Measurements from ENCODE around the gene MDGA2.

Gene MDGA2

DNA sequence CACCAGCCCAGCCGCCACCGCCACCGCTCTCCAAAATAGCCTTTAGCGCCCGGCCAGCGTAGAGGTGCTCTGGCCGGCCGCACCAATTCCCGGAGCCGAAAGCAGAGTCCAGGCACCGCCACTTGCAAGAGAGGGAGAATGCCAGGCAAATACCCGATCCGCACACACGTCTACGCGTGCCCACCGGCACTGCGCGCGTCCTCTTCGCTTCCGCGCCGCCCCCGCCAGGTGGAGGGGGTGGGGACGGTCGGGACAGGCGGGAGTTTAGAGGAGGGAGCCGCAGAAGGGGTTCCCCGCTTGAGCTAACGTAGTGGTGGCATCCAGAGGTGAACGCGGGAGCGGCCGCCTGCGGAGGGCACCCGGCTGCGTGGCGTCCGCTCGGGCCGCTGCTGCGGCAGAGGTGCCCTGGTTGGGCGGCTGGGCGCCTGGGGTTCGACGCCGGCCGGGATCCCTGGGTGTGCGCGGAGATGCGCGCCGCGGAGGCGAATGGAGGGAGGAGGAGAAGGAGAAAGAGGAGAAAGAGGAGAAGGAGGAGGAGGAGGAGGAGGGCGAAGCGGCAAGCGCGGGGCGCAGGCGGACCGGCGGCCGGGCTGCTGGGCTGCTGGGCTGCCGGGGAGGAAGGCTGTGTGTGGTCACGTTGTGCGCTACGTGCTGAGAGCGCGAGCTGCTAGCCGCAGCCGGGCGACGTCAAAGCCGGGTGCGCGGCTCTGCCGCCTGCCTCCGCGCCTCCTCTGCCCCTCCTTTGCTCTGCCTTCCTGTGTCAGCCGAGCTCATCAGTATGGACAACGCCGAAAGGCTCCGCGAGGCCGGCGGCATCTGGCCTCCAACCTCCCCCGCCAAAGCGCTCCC is at the start of gene MDGA2:
MDGA2 (minus strand) TSS at position 140 of the 849 bp plus-strand sequence.
- peak within 1 kb of the TSS; percentile 73 to 99 (median 94) for H3K4me2 ChIP-seq
- peaks cover 34 to 50% (median 44%) of the 10 kb centered on the region in 10 experiments for H3K4me1 ChIP-seq
- H3K9ac ChIP-seq = peak within 1 kb of the TSS; percentile 64 to 87 (median 80)
- no peak for TF ChIP-seq Cebpa-rat (IDR thresholded peaks at IDR 0.05)
- H3K27ac ChIP-seq = peak within 1 kb of the TSS; percentile 62 to 82 (median 71)
- H3K4me3 ChIP-seq = peak within 1 kb of the TSS; percentile 73 to 89 (median 82)
- peaks cover 0 to 28% (median 0%) of the 10 kb centered on the region in 11 experiments; a peak in 10 of 22 replicates for H3K27me3 ChIP-seq
- no peaks in the 10 kb centered on the region for H3K36me3 ChIP-seq
- H4K20me1 ChIP-seq = peaks cover 3 to 16% (median 11%) of the 10 kb centered on the region in 11 experiments; a peak in 9 of 22 replicates
- no peaks in the 10 kb centered on the region for H3K9me3 ChIP-seq (replicated peaks in 1 of 11)

DNA sequence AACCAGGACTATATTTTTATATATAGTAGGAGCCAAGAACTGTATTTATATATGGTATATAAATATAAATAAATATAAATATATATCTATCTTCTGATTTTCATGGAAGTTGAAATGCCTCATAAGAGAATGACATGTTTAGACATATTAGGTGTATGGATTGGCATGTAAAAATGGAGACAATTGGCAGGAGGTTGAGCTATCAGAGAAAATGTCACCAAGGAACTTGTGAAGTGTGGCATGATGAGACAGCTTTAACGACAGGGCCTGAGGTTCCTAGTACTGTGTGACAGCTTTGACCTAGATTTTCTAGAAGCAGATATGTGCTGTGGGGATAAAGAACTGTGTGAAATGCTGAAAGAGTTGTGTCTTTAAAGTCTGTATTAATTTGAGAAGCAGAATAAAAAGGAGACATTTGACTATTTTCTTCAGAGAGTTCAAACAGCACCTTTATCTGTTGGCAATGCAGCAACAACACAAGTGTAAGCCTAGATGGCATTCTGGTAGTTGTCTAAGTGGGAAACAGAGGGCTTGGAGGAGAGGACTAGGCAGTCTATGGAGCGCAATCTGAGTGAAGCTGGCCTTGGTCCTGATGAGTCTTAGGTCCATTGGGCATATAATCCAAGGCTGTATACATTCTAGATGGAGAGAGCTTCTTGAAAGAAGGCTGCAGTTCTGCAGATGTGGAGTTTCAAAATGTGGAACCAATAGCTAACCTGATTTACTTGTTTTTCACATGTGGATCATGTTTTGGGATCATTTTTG is 47.7 kb upstream of the MDGA2 start:
- TF ChIP-seq Cebpa-rat (IDR thresholded peaks at IDR 0.05) = no peak
- Histone ChIP-seq H3K4me2 (no peak overlapping the region), H3K36me3 (no peaks in the 10 kb centered on the region), H4K20me1 (no peaks in the 10 kb centered on the region), H3K27me3 (no peaks in the 10 kb centered on the region), H3K4me3 (no peak overlapping the region), H3K4me1 (no peaks in the 10 kb centered on the region), H3K9me3 (replicated peaks in 1 of 11) (no peaks in the 10 kb centered on the region), H3K27ac (no peak overlapping the region), H3K9ac (no peak overlapping the region)

DNA sequence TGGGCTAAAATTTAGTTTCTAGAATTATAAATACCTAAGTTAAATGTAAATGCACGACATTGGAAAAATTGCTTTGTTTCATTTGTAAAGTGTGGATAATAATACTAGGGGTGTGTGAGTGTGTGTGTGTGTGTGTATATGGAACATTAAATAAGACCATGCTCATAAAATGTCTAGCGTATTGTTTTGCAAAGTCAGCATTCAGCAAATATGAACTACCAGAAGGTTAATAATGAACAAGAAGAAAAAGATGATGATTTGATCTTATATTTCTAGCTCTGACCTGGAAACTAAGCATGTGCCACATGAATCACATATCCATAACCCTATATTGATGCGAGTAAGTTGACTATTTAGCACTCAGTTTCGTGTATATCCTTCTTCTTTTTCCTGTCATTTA is 44.9 kb upstream of the MDGA2 start:
- H3K4me1 ChIP-seq = no peaks in the 10 kb centered on the region
- no peaks in the 10 kb centered on the region for H4K20me1 ChIP-seq
- no peak for TF ChIP-seq Cebpa-rat (IDR thresholded peaks at IDR 0.05)
- no peaks in the 10 kb centered on the region for H3K36me3 ChIP-seq
- no peak overlapping the region for H3K4me2 ChIP-seq
- H3K4me3 ChIP-seq = no peak overlapping the region
- no peaks in the 10 kb centered on the region for H3K9me3 ChIP-seq (replicated peaks in 1 of 11)
- H3K27ac ChIP-seq = no peak overlapping the region
- H3K27me3 ChIP-seq = no peaks in the 10 kb centered on the region
- no peak overlapping the region for H3K9ac ChIP-seq

DNA sequence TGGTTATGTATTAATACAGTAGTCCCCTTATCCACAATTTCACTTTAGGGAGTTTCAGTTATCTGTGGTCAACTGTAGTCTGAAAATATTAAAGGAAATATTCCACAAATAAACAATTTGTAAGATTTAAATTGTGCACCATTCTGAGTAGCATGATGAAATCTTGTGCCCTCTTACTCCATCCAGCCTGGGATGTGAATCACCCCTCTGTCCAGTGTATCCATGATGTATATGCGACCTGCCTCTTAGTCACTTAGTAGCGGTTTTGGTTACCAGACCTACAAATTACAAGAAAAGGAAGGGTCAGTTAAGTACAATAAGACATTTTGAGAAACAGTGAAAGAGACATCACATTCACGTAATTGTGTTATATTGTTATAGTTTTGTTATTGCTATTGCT is 39.9 kb upstream of the MDGA2 start:
- Histone ChIP-seq H3K9me3 (replicated peaks in 1 of 11) (no peaks in the 10 kb centered on the region), H3K4me1 (no peaks in the 10 kb centered on the region), H3K4me2 (no peak overlapping the region), H3K36me3 (no peaks in the 10 kb centered on the region), H3K27ac (no peak overlapping the region), H3K9ac (no peak overlapping the region), H3K27me3 (no peaks in the 10 kb centered on the region), H3K4me3 (no peak overlapping the region), H4K20me1 (no peaks in the 10 kb centered on the region)
- no peak for TF ChIP-seq Cebpa-rat (IDR thresholded peaks at IDR 0.05)

DNA sequence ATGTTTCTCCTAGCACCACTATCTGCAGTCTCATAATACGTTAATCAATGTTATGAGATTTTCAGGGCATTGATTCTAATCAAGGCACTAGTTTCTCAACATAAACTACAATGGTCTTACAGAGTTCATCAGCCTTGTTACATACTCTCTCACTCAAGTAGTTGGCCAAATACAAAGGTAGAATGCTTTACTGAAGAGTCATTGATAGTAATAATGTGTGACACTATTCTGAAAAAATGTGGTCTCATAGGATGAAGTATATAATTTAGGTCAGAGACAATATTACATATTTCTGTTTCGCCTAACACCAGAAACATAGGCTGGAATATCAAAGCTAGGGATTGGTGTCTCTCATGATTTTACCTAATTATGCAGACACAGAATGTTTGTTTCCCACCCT is 35.2 kb upstream of the MDGA2 start:
- Histone ChIP-seq H3K27me3 (no peaks in the 10 kb centered on the region), H3K4me1 (no peaks in the 10 kb centered on the region), H3K9me3 (replicated peaks in 1 of 11) (no peaks in the 10 kb centered on the region), H3K4me3 (no peak overlapping the region), H3K27ac (no peak overlapping the region), H3K9ac (no peak overlapping the region), H3K4me2 (no peak overlapping the region), H3K36me3 (no peaks in the 10 kb centered on the region), H4K20me1 (no peaks in the 10 kb centered on the region)
- TF ChIP-seq Cebpa-rat (IDR thresholded peaks at IDR 0.05) = no peak

DNA sequence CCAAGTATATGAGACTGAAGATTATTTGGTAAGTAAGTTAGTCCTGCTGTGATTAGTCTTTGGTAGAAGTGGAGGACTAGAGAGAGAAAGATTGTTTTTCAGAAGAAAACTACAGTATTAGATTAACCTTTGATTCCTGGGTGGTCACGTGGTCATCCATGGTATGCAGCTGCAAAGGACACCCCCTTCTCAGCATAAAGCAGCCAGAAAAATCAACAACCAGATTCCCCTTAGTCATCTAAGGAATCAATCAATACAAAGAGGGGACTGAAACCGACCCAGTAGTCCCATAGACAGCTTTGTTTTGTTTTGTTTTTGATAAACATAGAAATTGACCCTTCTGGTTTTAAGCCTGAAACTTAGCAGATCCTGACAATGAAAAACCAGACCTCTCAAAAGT is 30.3 kb upstream of the MDGA2 start:
- H3K4me3 ChIP-seq = no peak overlapping the region
- no peak for TF ChIP-seq Cebpa-rat (IDR thresholded peaks at IDR 0.05)
- H4K20me1 ChIP-seq = no peaks in the 10 kb centered on the region
- no peaks in the 10 kb centered on the region for H3K4me1 ChIP-seq
- no peak overlapping the region for H3K9ac ChIP-seq
- no peaks in the 10 kb centered on the region for H3K9me3 ChIP-seq (replicated peaks in 1 of 11)
- no peak overlapping the region for H3K4me2 ChIP-seq
- no peaks in the 10 kb centered on the region for H3K36me3 ChIP-seq
- H3K27ac ChIP-seq = no peak overlapping the region
- no peaks in the 10 kb centered on the region for H3K27me3 ChIP-seq

DNA sequence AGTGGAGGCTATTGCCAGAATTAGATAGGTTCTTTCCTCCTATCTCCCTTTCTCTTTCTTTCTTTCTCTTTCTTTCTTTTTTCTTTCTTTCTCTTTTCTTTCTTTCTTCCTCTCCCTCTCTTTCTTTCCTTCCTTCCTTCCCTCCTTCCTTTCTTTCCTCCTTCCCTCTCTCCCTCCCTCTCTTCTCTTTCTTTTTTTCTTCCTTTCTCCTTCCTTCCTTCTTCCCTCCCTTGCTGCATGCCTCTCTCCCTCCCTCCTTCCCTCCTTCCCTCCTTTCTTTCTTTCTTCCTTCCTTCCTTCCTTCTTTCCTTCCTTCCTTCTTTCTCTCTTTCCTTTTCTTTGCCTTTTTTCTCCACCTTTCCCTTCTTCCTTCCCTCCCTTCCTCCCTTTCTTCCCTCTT is 16.4 kb upstream of the MDGA2 start:
- Histone ChIP-seq H3K4me1 (no peaks in the 10 kb centered on the region), H3K9ac (no peak overlapping the region), H3K27ac (no peak overlapping the region), H3K4me2 (no peak overlapping the region), H3K27me3 (no peaks in the 10 kb centered on the region), H3K4me3 (no peak overlapping the region), H3K9me3 (replicated peaks in 1 of 11) (0 out of 22 replicates have a peak, but pooled peaks cover 0 to 4% (median 0%) of the 10 kb centered on the region in 11 experiments), H3K36me3 (no peaks in the 10 kb centered on the region), H4K20me1 (no peaks in the 10 kb centered on the region)
- TF ChIP-seq Cebpa-rat (IDR thresholded peaks at IDR 0.05) = no peak

DNA sequence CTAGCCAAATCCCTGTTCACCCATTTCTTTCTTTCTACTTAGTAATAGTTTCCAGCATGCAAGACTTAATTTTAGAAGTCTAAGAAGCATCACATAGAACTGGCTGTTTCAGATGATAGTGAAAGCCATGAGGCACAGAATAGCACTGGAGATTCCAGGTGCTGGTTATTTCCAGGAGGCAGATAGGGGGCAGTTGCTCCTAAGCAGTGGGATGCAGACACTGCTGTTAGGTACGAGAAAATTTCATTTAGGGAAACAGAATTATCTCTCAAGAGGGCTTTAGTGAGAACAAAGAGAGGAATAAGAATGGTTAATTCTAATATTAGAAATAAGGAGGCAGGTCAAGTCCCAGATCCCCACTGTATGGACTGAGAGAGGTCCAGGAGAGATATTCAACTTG is 3.6 kb upstream of the MDGA2 start:
- no peak overlapping the region for H3K27ac ChIP-seq
- peaks cover 0 to 28% (median 0%) of the 10 kb centered on the region in 11 experiments; a peak in 10 of 22 replicates for H3K27me3 ChIP-seq
- no peaks in the 10 kb centered on the region for H3K9me3 ChIP-seq (replicated peaks in 1 of 11)
- no peaks in the 10 kb centered on the region for H4K20me1 ChIP-seq
- H3K9ac ChIP-seq = no peak overlapping the region
- peaks cover 16 to 23% (median 19%) of the 10 kb centered on the region in 10 experiments for H3K4me1 ChIP-seq
- H3K4me3 ChIP-seq = no peak overlapping the region
- no peak for TF ChIP-seq Cebpa-rat (IDR thresholded peaks at IDR 0.05)
- H3K4me2 ChIP-seq = no peak overlapping the region
- H3K36me3 ChIP-seq = no peaks in the 10 kb centered on the region

DNA sequence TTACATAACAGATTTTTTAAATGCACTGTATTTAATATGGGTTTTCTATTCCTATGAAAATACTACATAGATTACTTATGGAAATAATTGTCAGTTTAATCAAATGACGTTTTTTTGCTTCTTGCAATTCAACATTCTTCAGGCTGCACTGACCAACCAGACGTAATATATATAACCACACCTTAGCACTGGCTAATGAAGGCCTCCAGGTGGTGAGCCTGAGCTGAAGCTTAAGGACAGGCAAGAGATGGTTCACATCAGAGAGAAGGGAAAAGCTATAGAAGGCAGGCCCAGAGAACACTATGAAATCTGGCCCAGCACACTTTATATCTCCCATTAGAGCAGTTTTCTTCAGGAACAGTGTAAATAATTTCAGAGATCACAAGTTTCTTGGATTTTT is 2.8 kb upstream of the MDGA2 start:
- H3K27me3 ChIP-seq = peaks cover 0 to 28% (median 0%) of the 10 kb centered on the region in 11 experiments; a peak in 10 of 22 replicates
- peaks cover 1 to 7% (median 5%) of the 10 kb centered on the region in 11 experiments; a peak in 8 of 22 replicates for H4K20me1 ChIP-seq
- peaks cover 22 to 30% (median 25%) of the 10 kb centered on the region in 10 experiments for H3K4me1 ChIP-seq
- no peak overlapping the region for H3K9ac ChIP-seq
- TF ChIP-seq Cebpa-rat (IDR thresholded peaks at IDR 0.05) = no peak
- peak overlapping the region in 3 of 11 experiments; percentile 73 to 96 (median 93); a peak in 5 of 22 replicates for H3K4me2 ChIP-seq
- no peak overlapping the region for H3K27ac ChIP-seq
- no peaks in the 10 kb centered on the region for H3K9me3 ChIP-seq (replicated peaks in 1 of 11)
- no peak overlapping the region for H3K4me3 ChIP-seq
- no peaks in the 10 kb centered on the region for H3K36me3 ChIP-seq
